ENCODE measurements around the gene CD80.
"Not testable (repeated sequence)": the region's sequence is repeated elsewhere in the genome, so short reads cannot be mapped to it uniquely, and the experiment has no call there.

The CD80 gene

GRCh38 chr3:119585208-119585607, 25.8 kb upstream of the CD80 start:
- in situ Hi-C loops (cut with HindIII; ENCODE audit: low sequenced_read_pairs), result no loop called here

- in situ Hi-C loops (cut with HindIII; ENCODE audit: low sequenced_read_pairs), result no loop called here
Observed at GRCh38 chr3:119582178-119582577, 22.8 kb upstream of the CD80 start.

- in situ Hi-C loops (cut with HindIII; ENCODE audit: low sequenced_read_pairs), result no loop called here
Observed at GRCh38 chr3:119580067-119580760, 20.8 kb upstream of the CD80 start.

GRCh38 chr3:119579366-119580066, 20.1 kb upstream of the CD80 start, which contains the start of gene ADPRH:
Gene ADPRH, plus strand, starts transcription at chr3:119579492. Its CDS starts 2,678 bp downstream, at chr3:119582170.
- in situ Hi-C loops (cut with HindIII; ENCODE audit: low sequenced_read_pairs), result no loop called here

GRCh38 chr3:119575507-119575906, 16.1 kb upstream of the CD80 start:
- in situ Hi-C loops (cut with HindIII; ENCODE audit: low sequenced_read_pairs), result no loop called here

GRCh38 chr3:119571688-119572087, 12.3 kb upstream of the CD80 start:
- in situ Hi-C loops (cut with HindIII; ENCODE audit: low sequenced_read_pairs), result no loop called here

- in situ Hi-C loops (cut with HindIII; ENCODE audit: low sequenced_read_pairs), result no loop called here
Observed at GRCh38 chr3:119571230-119571629, 11.8 kb upstream of the CD80 start.

- in situ Hi-C loops (cut with HindIII; ENCODE audit: low sequenced_read_pairs), result no loop called here
Observed at GRCh38 chr3:119570229-119570628, 10.8 kb upstream of the CD80 start.

- in situ Hi-C loops (cut with HindIII; ENCODE audit: low sequenced_read_pairs), result loop anchor here (10.0 kb wide), 1 partner anchor 74 kb away; the partner anchor contains the start of gene TIMMDC1
Observed at GRCh38 chr3:119569156-119569555, 9.7 kb upstream of the CD80 start.

- in situ Hi-C loops (cut with HindIII; ENCODE audit: low sequenced_read_pairs), result loop anchor here (10.0 kb wide), 1 partner anchor 69 kb away; the partner anchor contains the start of gene TIMMDC1
Observed at GRCh38 chr3:119563334-119563733, 3.9 kb upstream of the CD80 start.

GRCh38 chr3:119562307-119562961, 3.0 kb upstream of the CD80 start:
- in situ Hi-C loops (cut with HindIII; ENCODE audit: low sequenced_read_pairs), result loop anchor here (10.0 kb wide), 1 partner anchor 68 kb away; the partner anchor contains the start of gene TIMMDC1

GRCh38 chr3:119560160-119560559, 746 bp upstream of the CD80 start:
- in situ Hi-C loops (cut with HindIII; ENCODE audit: low sequenced_read_pairs), result loop anchor here (10.0 kb wide), 1 partner anchor 65 kb away; the partner anchor contains the start of gene TIMMDC1

GRCh38 chr3:119558626-119559317, 642 bp downstream of the CD80 start:
- in situ Hi-C loops (cut with HindIII; ENCODE audit: low sequenced_read_pairs), result no loop called here

- in situ Hi-C loops (cut with HindIII; ENCODE audit: low sequenced_read_pairs), result no loop called here
Observed at GRCh38 chr3:119557877-119558269, 1.5 kb downstream of the CD80 start.

GRCh38 chr3:119557192-119557876, 2.1 kb downstream of the CD80 start:
- in situ Hi-C loops (cut with HindIII; ENCODE audit: low sequenced_read_pairs), result no loop called here

GRCh38 chr3:119555929-119556328, 3.5 kb downstream of the CD80 start:
- in situ Hi-C loops (cut with HindIII; ENCODE audit: low sequenced_read_pairs), result no loop called here

GRCh38 chr3:119555309-119555735, 4.1 kb downstream of the CD80 start:
- in situ Hi-C loops (cut with HindIII; ENCODE audit: low sequenced_read_pairs), result no loop called here

GRCh38 chr3:119553823-119554415, 5.5 kb downstream of the CD80 start:
- in situ Hi-C loops (cut with HindIII; ENCODE audit: low sequenced_read_pairs), result no loop called here

GRCh38 chr3:119552928-119553327, 6.5 kb downstream of the CD80 start:
- in situ Hi-C loops (cut with HindIII; ENCODE audit: low sequenced_read_pairs), result not testable (repeated sequence)

- in situ Hi-C loops (cut with HindIII; ENCODE audit: low sequenced_read_pairs), result no loop called here
Observed at GRCh38 chr3:119551598-119551997, 7.8 kb downstream of the CD80 start.

Measured in DLD1 (cell line).